WTC11 (cell line): Measurements from ENCODE around the gene TOB1. TPM values are rescaled to one million over a fixed set of nuclear protein-coding genes. Genes with fewer than 3 reads are reported as not detected.

Source experiments
- ATAC-seq: fragments of 200-7000 bp; cut with Tn5 transposase; 2 replicates; pipeline ENCODE4 v1.10.0; 2021; ENCODE audit warnings: mild to moderate bottlenecking, moderate library complexity
- CTCF ChIA-PET: fragments of 300-600 bp; sonication (Branson Sonifier 250); formaldehyde crosslinking; loops from one replicate; lab custom pipeline; 2021; ENCODE audit warnings: antibody characterized with exemption; lab: Charles Lee
- POLR2A ChIA-PET: fragments of 350-600 bp; sonication (Branson Sonifier 250); formaldehyde crosslinking; loops from one replicate; lab custom pipeline; 2021; ENCODE audit warnings: antibody characterized with exemption; lab: Charles Lee
- DNase-seq: peaks from one replicate; pipeline ENCODE4 v3.0.0; 2021; ENCODE audit warnings: low spot score
- H3K27ac Mint-ChIP-seq: 2 replicates; pipeline ENCODE4 v1.8.0; 2021; ENCODE audit warnings: mixed read lengths
- H3K27me3 Mint-ChIP-seq: 2 replicates; pipeline ENCODE4 v1.8.0; 2021; ENCODE audit warnings: low read depth, mild to moderate bottlenecking, moderate library complexity, mixed read lengths
- H3K36me3 Mint-ChIP-seq: 2 replicates; pipeline ENCODE4 v1.8.0; 2021; ENCODE audit warnings: mixed read lengths
- H3K4me1 Mint-ChIP-seq: 2 replicates; pipeline ENCODE4 v1.8.0; 2022; ENCODE audit warnings: mixed read lengths
- H3K4me3 Mint-ChIP-seq: 2 replicates; pipeline ENCODE4 v1.8.0; 2021; ENCODE audit warnings: mild to moderate bottlenecking, moderate library complexity, mixed read lengths
- H3K9me3 Mint-ChIP-seq: 2 replicates; pipeline ENCODE4 v1.8.0; 2021; ENCODE audit warnings: mixed read lengths
- CBFB ChIP-seq: sonication (generic); formaldehyde crosslinking; IDR thresholded peaks from 2 replicates; pipeline ENCODE4 v1.8.1; 2022; ENCODE audit warnings: mild to moderate bottlenecking, low read depth, missing genetic modification reagents
- ESRRA ChIP-seq: sonication (generic); formaldehyde crosslinking; IDR thresholded peaks from 2 replicates; pipeline ENCODE4 v1.8.1; 2022; ENCODE audit warnings: mild to moderate bottlenecking, missing genetic modification reagents, borderline replicate concordance
- ETV6 ChIP-seq: sonication (generic); formaldehyde crosslinking; IDR thresholded peaks from 2 replicates; pipeline ENCODE4 v1.8.1; 2022; ENCODE audit warnings: mild to moderate bottlenecking, missing genetic modification reagents
- HMGA2 ChIP-seq: fragments of 250-450 bp; sonication (Bioruptor Pico); IDR thresholded peaks from 2 replicates; pipeline ENCODE4 v1.4.0; 2021; ENCODE audit warnings: mild to moderate bottlenecking, moderate library complexity
- KAT7 ChIP-seq: sonication (generic); formaldehyde crosslinking; IDR thresholded peaks from 2 replicates; pipeline ENCODE4 v1.8.1; 2023; ENCODE audit warnings: missing genetic modification reagents, mild to moderate bottlenecking, borderline replicate concordance
- NFYB ChIP-seq: sonication (generic); formaldehyde crosslinking; conservative IDR thresholded peaks from 2 replicates; pipeline ENCODE4 v1.8.0; 2022; ENCODE audit warnings: low read depth, missing genetic modification reagents
- NR1H2 ChIP-seq: sonication (generic); formaldehyde crosslinking; IDR thresholded peaks from 2 replicates; pipeline ENCODE4 v1.9.0; 2021; ENCODE audit warnings: mild to moderate bottlenecking, moderate library complexity, missing genetic modification reagents
- NR2C2 ChIP-seq: sonication (generic); formaldehyde crosslinking; IDR thresholded peaks from 2 replicates; pipeline ENCODE4 v1.8.0; 2022; ENCODE audit warnings: mild to moderate bottlenecking, missing genetic modification reagents
- PRRX2 ChIP-seq: fragments of 250-450 bp; sonication (Bioruptor Pico); IDR thresholded peaks from 2 replicates; pipeline ENCODE4 v1.8.0; 2021; ENCODE audit warnings: mild to moderate bottlenecking
- TEAD1 ChIP-seq: sonication (generic); formaldehyde crosslinking; IDR thresholded peaks from 2 replicates; pipeline ENCODE4 v1.8.0; 2022; ENCODE audit warnings: mild to moderate bottlenecking, missing genetic modification reagents
- TP53 ChIP-seq: sonication (generic); formaldehyde crosslinking; IDR thresholded peaks from 2 replicates; pipeline ENCODE4 v1.8.1; 2023; ENCODE audit warnings: mild to moderate bottlenecking, missing genetic modification reagents
- ZNF263 ChIP-seq: sonication (generic); formaldehyde crosslinking; IDR thresholded peaks from 2 replicates; pipeline ENCODE4 v1.8.1; 2022; ENCODE audit warnings: low read depth, mild to moderate bottlenecking, moderate library complexity, missing genetic modification reagents
- ZNF396 ChIP-seq: fragments of 250-450 bp; sonication (Bioruptor Pico); IDR thresholded peaks from 2 replicates; pipeline ENCODE4 v1.8.0; 2021; ENCODE audit warnings: mild to moderate bottlenecking, moderate library complexity, borderline replicate concordance
- total RNA-seq: library from RNA; stranded (reverse); gene quantifications from 3 replicates; pipeline ENCODE4 v1.2.3, GENCODE V29; 2021
- TF ChIP-seq, protein P1 (sequence below): sonication (generic); formaldehyde crosslinking; conservative IDR thresholded peaks from 2 replicates; pipeline ENCODE4 v1.8.1; 2022; ENCODE audit warnings: mild to moderate bottlenecking, missing genetic modification reagents
- TF ChIP-seq, protein P2 (sequence below): fragments of 250-450 bp; sonication (Bioruptor Pico); IDR thresholded peaks from 2 replicates; pipeline ENCODE4 v1.9.0; 2021; ENCODE audit warnings: moderate library complexity, mild to moderate bottlenecking, inconsistent platforms, borderline replicate concordance
- TF ChIP-seq, protein P3 (sequence below): sonication (generic); formaldehyde crosslinking; IDR thresholded peaks from 2 replicates; pipeline ENCODE4 v1.8.0; 2022; ENCODE audit warnings: mild to moderate bottlenecking, missing genetic modification reagents
- TF ChIP-seq, protein P4 (sequence below): sonication (generic); formaldehyde crosslinking; IDR thresholded peaks from 2 replicates; pipeline ENCODE4 v1.8.1; 2023; ENCODE audit warnings: mild to moderate bottlenecking, missing genetic modification reagents, moderate library complexity
- TF ChIP-seq, protein P5 (sequence below): sonication (generic); formaldehyde crosslinking; IDR thresholded peaks from 2 replicates; pipeline ENCODE4 v1.8.0; 2022; ENCODE audit warnings: mild to moderate bottlenecking, missing genetic modification reagents
- TF ChIP-seq, protein P6 (sequence below): sonication (generic); formaldehyde crosslinking; IDR thresholded peaks from 2 replicates; pipeline ENCODE4 v1.8.0; 2023; ENCODE audit warnings: missing genetic modification reagents
- TF ChIP-seq, protein P7 (sequence below): sonication (generic); formaldehyde crosslinking; IDR thresholded peaks from 2 replicates; pipeline ENCODE4 v1.8.0; 2022; ENCODE audit warnings: mild to moderate bottlenecking, missing genetic modification reagents

Gene TOB1
- total RNA-seq, 1 experiment from 2014 or later = 36.0 TPM

DNA sequence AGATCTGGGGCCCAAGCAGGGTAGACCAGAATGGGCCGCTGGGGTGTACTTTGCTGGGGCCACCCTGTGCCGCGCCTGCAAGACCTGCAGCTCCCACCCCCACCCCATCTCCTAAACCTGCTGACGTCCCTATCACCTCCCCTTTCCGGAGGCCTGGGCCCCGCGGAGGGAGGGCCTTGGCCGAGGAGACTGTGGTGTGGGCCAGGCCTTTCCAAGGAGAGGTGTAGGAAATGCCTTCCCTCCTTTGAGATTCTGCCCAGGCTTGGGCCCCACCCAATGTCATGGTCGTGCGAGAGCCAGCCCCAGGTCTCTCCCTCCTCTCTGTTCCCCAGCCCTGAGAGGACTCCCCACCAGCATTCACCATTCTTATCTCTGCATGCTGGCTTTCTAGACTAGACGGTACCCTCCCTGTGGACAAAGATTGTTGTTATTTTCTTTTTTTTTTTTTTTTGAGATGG lies 34.7 kb downstream of the TOB1 start:
- H3K27me3 Mint-ChIP-seq = no peaks in the 10 kb centered on the region
- ChIA-PET CTCF (interaction anchor here (0.7 to 3.0 kb wide), 5 partner anchors 10 to 125 kb away, joined by 4 to 18 read pairs (median 13); no protein-coding TSS in a partner anchor), POLR2A (no interaction called here)
- H3K9me3 Mint-ChIP-seq = no peaks in the 10 kb centered on the region
- no peak overlapping the region for H3K4me3 Mint-ChIP-seq
- no peak for DNase-seq
- ATAC-seq = peak; percentile 59
- no peak for TF ChIP-seq CBFB
- no peak for TF ChIP-seq NR2C2
- TF ChIP-seq, protein P1, sequence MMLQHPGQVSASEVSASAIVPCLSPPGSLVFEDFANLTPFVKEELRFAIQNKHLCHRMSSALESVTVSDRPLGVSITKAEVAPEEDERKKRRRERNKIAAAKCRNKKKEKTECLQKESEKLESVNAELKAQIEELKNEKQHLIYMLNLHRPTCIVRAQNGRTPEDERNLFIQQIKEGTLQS (CRISPR knock-in tag) = no peak
- TF ChIP-seq NR1H2 (CRISPR knock-in tag) = no peak
- TF ChIP-seq NFYB (CRISPR knock-in tag) = no peak
- TF ChIP-seq ETV6 (CRISPR knock-in tag) = no peak
- TF ChIP-seq, protein P2, sequence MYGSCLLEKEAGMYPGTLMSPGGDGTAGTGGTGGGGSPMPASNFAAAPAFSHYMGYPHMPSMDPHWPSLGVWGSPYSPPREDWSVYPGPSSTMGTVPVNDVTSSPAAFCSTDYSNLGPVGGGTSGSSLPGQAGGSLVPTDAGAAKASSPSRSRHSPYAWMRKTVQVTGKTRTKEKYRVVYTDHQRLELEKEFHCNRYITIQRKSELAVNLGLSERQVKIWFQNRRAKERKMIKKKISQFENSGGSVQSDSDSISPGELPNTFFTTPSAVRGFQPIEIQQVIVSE = no peak
- TF ChIP-seq KAT7 = no peak
- TF ChIP-seq TP53 (CRISPR knock-in tag) = no peak
- no peak for TF ChIP-seq PRRX2
- no peak for TF ChIP-seq ESRRA (CRISPR knock-in tag)
- no peak for TF ChIP-seq ZNF263 (CRISPR knock-in tag)
- TF ChIP-seq HMGA2 (CRISPR knock-in tag) = no peak
- TF ChIP-seq, protein P3, sequence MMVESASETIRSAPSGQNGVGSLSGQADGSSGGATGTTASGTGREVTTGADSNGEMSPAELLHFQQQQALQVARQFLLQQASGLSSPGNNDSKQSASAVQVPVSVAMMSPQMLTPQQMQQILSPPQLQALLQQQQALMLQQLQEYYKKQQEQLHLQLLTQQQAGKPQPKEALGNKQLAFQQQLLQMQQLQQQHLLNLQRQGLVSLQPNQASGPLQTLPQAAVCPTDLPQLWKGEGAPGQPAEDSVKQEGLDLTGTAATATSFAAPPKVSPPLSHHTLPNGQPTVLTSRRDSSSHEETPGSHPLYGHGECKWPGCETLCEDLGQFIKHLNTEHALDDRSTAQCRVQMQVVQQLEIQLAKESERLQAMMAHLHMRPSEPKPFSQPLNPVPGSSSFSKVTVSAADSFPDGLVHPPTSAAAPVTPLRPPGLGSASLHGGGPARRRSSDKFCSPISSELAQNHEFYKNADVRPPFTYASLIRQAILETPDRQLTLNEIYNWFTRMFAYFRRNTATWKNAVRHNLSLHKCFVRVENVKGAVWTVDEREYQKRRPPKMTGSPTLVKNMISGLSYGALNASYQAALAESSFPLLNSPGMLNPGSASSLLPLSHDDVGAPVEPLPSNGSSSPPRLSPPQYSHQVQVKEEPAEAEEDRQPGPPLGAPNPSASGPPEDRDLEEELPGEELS (CRISPR knock-in tag) = no peak
- TF ChIP-seq, protein P4, sequence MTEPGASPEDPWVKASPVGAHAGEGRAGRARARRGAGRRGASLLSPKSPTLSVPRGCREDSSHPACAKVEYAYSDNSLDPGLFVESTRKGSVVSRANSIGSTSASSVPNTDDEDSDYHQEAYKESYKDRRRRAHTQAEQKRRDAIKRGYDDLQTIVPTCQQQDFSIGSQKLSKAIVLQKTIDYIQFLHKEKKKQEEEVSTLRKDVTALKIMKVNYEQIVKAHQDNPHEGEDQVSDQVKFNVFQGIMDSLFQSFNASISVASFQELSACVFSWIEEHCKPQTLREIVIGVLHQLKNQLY (CRISPR knock-in tag) = no peak
- TF ChIP-seq, protein P5, sequence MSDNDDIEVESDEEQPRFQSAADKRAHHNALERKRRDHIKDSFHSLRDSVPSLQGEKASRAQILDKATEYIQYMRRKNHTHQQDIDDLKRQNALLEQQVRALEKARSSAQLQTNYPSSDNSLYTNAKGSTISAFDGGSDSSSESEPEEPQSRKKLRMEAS (CRISPR knock-in tag) = no peak
- TF ChIP-seq, protein P6, sequence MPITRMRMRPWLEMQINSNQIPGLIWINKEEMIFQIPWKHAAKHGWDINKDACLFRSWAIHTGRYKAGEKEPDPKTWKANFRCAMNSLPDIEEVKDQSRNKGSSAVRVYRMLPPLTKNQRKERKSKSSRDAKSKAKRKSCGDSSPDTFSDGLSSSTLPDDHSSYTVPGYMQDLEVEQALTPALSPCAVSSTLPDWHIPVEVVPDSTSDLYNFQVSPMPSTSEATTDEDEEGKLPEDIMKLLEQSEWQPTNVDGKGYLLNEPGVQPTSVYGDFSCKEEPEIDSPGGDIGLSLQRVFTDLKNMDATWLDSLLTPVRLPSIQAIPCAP (CRISPR knock-in tag) = no peak
- no peak for TF ChIP-seq ZNF396 (CRISPR knock-in tag)
- H3K27ac Mint-ChIP-seq = peak overlapping the region; percentile 84; the same call in 1 of the 2 replicates
- no peaks in the 10 kb centered on the region for H3K36me3 Mint-ChIP-seq
- H3K4me1 Mint-ChIP-seq = peaks cover 58% of the 10 kb centered on the region

DNA sequence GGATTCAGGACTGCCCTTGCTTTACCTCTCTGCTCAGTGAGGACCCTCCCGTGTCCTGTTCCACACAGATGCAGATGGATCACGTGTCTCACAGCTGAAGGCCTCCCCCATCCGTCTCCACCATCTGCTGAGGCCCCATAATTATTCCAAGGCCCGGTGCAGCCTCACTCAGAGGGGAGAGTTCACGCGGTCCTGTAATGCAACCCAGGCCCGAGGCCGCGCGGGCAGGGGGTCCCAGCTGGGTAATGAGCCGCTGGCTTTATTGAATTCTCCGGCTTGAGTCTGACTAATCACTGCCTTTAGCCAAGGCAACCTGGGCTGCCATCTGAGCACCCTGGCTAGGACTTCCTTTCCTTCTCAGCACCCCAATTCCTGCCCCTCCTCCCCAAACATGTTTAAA lies 35.2 kb downstream of the TOB1 start:
- ChIA-PET CTCF (interaction anchor here (1.1 to 3.0 kb wide), 5 partner anchors 11 to 126 kb away, joined by 4 to 18 read pairs (median 13); no protein-coding TSS in a partner anchor), POLR2A (no interaction called here)
- no peak overlapping the region for H3K27ac Mint-ChIP-seq
- H3K36me3 Mint-ChIP-seq = no peaks in the 10 kb centered on the region
- H3K4me1 Mint-ChIP-seq = peaks cover 58% of the 10 kb centered on the region
- H3K4me3 Mint-ChIP-seq = peak overlapping the region; percentile 8; the same call in 1 of the 2 replicates
- H3K27me3 Mint-ChIP-seq = no peaks in the 10 kb centered on the region
- ATAC-seq (peak; percentile 14; the same call in 1 of the 2 replicates), DNase-seq (peak; percentile 35)
- TF ChIP-seq, protein P7, sequence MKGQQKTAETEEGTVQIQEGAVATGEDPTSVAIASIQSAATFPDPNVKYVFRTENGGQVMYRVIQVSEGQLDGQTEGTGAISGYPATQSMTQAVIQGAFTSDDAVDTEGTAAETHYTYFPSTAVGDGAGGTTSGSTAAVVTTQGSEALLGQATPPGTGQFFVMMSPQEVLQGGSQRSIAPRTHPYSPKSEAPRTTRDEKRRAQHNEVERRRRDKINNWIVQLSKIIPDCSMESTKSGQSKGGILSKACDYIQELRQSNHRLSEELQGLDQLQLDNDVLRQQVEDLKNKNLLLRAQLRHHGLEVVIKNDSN (CRISPR knock-in tag) = peak; percentile 28; the same call in 1 of the 2 replicates
- TF ChIP-seq TEAD1 (CRISPR knock-in tag) = no peak
- no peaks in the 10 kb centered on the region for H3K9me3 Mint-ChIP-seq
